Loucy (cell line): ENCODE results near the gene PDXK.

Experiments
- H2AFZ ChIP-seq: fragments of 200-600 bp; sonication (generic); 2 replicates; pipeline ENCODE4 v1.6.0; 2016; ENCODE audit warnings: antibody characterized with exemption, mild to moderate bottlenecking, low read length, moderate library complexity
- H3F3A ChIP-seq: fragments of 200-600 bp; 2 replicates; pipeline ENCODE4 v1.6.0; 2016; ENCODE audit warnings: antibody characterized with exemption, low read depth, mild to moderate bottlenecking
- H3K27me3 ChIP-seq: fragments of 200-600 bp; sonication (generic); 2 replicates; pipeline ENCODE4 v1.6.1; 2014; ENCODE audit warnings: low read length, mild to moderate bottlenecking; ENCODE audit not compliant: insufficient read depth, poor library complexity, severe bottlenecking
- H3K36me3 ChIP-seq: fragments of 200-600 bp; sonication (generic); 2 replicates; pipeline ENCODE4 v1.6.1; 2016; ENCODE audit warnings: low read length; ENCODE audit not compliant: insufficient read depth
- H3K4me1 ChIP-seq: fragments of 200-600 bp; sonication (generic); 2 replicates; pipeline ENCODE4 v1.5.1; 2014; ENCODE audit warnings: low read length, mild to moderate bottlenecking; ENCODE audit not compliant: insufficient read depth, poor library complexity, severe bottlenecking
- H3K4me2 ChIP-seq: fragments of 200-600 bp; sonication (generic); 2 replicates; pipeline ENCODE4 v1.6.0; 2014; ENCODE audit warnings: antibody characterized with exemption, low read length, low read depth, mild to moderate bottlenecking; ENCODE audit not compliant: poor library complexity, severe bottlenecking
- H3K4me3 ChIP-seq: fragments of 200-600 bp; sonication (generic); 2 replicates; pipeline ENCODE4 v1.5.1; 2014; ENCODE audit warnings: low read length, mild to moderate bottlenecking, mixed read lengths; ENCODE audit not compliant: poor library complexity, severe bottlenecking
- H3K79me2 ChIP-seq: fragments of 200-600 bp; sonication (generic); 2 replicates; pipeline ENCODE4 v1.6.1; 2014; ENCODE audit warnings: low read length; ENCODE audit not compliant: insufficient read depth
- H3K9ac ChIP-seq: fragments of 200-600 bp; sonication (generic); 2 replicates; pipeline ENCODE4 v1.6.0; 2014; ENCODE audit warnings: mild to moderate bottlenecking, low read depth, low read length, moderate library complexity; ENCODE audit not compliant: poor library complexity, severe bottlenecking
- H3K9me2 ChIP-seq: fragments of 200-600 bp; sonication (generic); replicated peaks from 2 replicates; pipeline ENCODE4 v1.6.1; 2016; ENCODE audit warnings: low read depth, low read length, mixed read lengths
- H3K9me3 ChIP-seq: fragments of 200-600 bp; sonication (generic); 2 replicates; pipeline ENCODE4 v1.6.1; 2014; ENCODE audit warnings: mild to moderate bottlenecking, antibody characterized with exemption, low read length, low read depth; ENCODE audit not compliant: insufficient read depth
- H4K20me1 ChIP-seq: fragments of 200-600 bp; sonication (generic); 2 replicates; pipeline ENCODE4 v1.6.0; 2014; ENCODE audit warnings: antibody characterized with exemption, low read length, mild to moderate bottlenecking; ENCODE audit not compliant: insufficient read depth, poor library complexity, severe bottlenecking
- CTCF ChIP-seq: fragments of 200-600 bp; sonication (generic); conservative IDR thresholded peaks from 2 replicates; pipeline ENCODE4 v1.5.1; 2014; ENCODE audit warnings: mild to moderate bottlenecking, antibody characterized with exemption, low read length
- EZH2phosphoT487 ChIP-seq: fragments of 200-600 bp; IDR thresholded peaks from 2 replicates; pipeline ENCODE4 v1.6.1; 2018; ENCODE audit warnings: antibody characterized with exemption, mild to moderate bottlenecking, moderate library complexity, borderline replicate concordance

PDXK gene

DNA sequence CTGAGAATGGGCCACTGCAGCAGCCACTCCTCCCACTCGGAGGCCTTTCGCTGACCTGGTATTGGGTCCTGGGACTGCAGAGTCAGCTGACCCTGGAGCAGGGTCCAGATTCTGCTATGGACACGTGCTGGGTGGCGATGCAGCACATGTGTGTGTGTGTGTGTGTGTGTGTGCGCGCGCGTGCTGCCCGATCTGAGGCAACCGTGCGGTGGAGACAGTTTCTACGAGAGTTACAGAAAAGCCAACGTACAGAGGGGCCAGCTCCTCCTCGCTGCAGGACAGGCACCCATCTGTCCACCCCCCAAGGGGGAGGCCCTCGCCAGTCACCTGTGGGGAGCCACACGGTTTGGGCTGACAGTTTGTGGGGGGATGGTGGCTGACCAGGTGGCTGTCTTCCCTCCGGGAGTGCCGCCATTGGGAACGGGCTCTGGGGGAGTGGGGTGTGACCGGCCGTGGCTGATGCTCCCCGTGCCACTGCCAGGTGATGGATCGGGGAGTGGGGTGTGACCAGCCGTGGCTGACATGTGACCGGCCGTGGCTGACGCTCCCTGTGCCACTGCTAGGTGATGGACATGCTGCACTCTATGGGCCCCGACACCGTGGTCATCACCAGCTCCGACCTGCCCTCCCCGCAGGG, 33.1 kb downstream of the PDXK start:
- Histone ChIP-seq H4K20me1 (no peaks in the 10 kb centered on the region), H3K4me1 (no peaks in the 10 kb centered on the region), H3F3A (no peaks in the 10 kb centered on the region), H3K4me2 (no peak overlapping the region), H3K9me2 (no peaks in the 10 kb centered on the region), H3K9ac (no peak overlapping the region), H3K9me3 (no peaks in the 10 kb centered on the region), H3K4me3 (no peak overlapping the region), H2AFZ (no peak overlapping the region), H3K36me3 (peaks cover 48% of the 10 kb centered on the region; the same call in 1 of the 2 replicates), H3K27me3 (no peaks in the 10 kb centered on the region), H3K79me2 (no peaks in the 10 kb centered on the region)
- TF ChIP-seq CTCF (no peak), EZH2phosphoT487 (no peak)

DNA sequence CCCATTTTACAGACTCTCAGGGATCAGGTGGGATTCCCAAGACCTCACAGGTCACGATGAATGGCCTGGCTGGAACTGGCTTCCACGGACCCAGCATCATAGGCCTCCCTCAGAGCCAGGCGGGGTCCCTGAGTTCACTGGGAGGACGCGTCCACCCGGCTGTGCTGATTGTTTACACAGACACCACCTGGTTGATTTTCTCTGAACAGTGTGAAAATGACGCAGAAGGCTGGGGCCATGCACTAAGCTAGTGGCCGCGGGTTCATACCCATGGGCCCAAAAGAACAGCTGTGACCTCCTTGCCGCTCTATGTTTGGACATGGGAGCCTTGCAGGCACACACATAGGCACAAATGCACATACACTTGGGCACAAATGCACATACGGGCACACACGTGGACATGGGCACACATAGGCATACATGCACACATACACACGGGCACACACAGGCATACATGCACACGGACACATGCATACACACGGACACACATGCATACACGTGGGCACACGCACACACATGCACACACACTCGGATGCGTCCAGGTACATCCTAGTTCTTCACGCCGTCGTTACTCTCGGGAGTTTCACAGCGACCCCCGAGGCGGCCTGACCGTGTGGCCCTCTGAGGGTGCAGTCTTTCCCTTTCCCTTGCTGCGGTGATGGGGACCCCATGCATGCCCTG, 34.0 kb downstream of the PDXK start:
- Histone ChIP-seq H2AFZ (no peak overlapping the region), H3K9me3 (no peaks in the 10 kb centered on the region), H3K9ac (no peak overlapping the region), H3F3A (no peaks in the 10 kb centered on the region), H3K79me2 (no peaks in the 10 kb centered on the region), H3K27me3 (no peaks in the 10 kb centered on the region), H3K4me1 (no peaks in the 10 kb centered on the region), H3K4me2 (no peak overlapping the region), H4K20me1 (no peaks in the 10 kb centered on the region), H3K9me2 (no peaks in the 10 kb centered on the region), H3K36me3 (peaks cover 41% of the 10 kb centered on the region; the same call in 1 of the 2 replicates), H3K4me3 (no peak overlapping the region)
- no peak for TF ChIP-seq EZH2phosphoT487

GRCh38 chr21:43753439-43753799, 34.5 kb downstream of the PDXK start:
- TF ChIP-seq EZH2phosphoT487: no peak
- Histone ChIP-seq H3K9ac (no peak overlapping the region), H3K4me1 (no peaks in the 10 kb centered on the region), H3K79me2 (no peaks in the 10 kb centered on the region), H3F3A (no peaks in the 10 kb centered on the region), H3K36me3 (peaks cover 41% of the 10 kb centered on the region; the same call in 1 of the 2 replicates), H3K4me3 (no peak overlapping the region), H2AFZ (no peak overlapping the region), H3K9me3 (no peaks in the 10 kb centered on the region), H3K27me3 (no peaks in the 10 kb centered on the region), H4K20me1 (no peaks in the 10 kb centered on the region), H3K4me2 (no peak overlapping the region), H3K9me2 (no peaks in the 10 kb centered on the region)

DNA sequence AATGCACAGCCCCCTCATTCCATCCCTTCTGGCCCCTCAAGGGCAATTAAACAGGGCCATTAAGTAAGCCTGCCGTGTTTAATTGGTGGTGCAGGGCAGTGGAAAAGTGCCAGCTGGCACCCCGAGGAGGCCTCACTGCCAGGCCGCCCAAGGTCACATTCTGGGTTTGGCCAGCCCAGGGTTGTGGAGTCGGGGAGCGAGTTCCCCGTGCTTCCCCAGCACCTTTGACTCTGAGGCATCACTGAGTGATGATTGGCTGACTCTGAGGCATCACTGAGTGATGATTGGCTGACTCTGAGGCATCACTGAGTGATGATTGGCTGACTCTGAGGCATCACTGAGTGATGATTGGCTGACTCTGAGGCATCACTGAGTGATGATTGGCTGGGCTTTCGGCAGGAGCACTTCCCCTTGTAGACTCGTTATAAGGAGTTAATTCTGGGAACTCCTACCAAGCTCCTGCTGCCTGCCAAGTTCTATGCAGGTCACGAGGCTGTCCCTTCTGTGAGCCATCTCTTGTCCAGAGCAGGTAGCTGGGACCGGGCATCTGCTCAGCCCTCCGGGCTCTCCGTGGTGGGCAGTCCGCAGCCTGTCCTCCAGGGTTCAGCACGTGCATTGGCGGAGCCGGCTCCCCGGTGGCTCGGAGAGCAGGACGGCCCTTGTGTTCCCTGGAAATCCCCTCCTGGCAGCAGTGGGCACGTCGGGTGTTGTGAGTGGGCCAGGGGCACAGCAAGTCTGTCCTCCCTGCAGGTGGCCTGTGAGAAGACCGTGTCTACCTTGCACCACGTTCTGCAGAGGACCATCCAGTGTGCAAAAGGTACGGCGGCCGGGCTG, 36.2 kb downstream of the PDXK start:
- H3K36me3 ChIP-seq: peaks cover 40% of the 10 kb centered on the region; the same call in 1 of the 2 replicates

More for the DNA sequence above, 36.2 kb downstream of the PDXK start:
- Histone ChIP-seq H2AFZ (no peak overlapping the region), H3K4me1 (no peaks in the 10 kb centered on the region), H3K4me2 (no peak overlapping the region), H3K9me2 (no peaks in the 10 kb centered on the region), H3K4me3 (no peak overlapping the region), H4K20me1 (no peaks in the 10 kb centered on the region), H3K9me3 (no peaks in the 10 kb centered on the region), H3F3A (no peaks in the 10 kb centered on the region), H3K79me2 (no peaks in the 10 kb centered on the region), H3K27me3 (no peaks in the 10 kb centered on the region), H3K9ac (no peak overlapping the region)
- TF ChIP-seq CTCF: no peak
- no peak for TF ChIP-seq EZH2phosphoT487
